Vagina (tissue), 2 donors: Measurements from ENCODE around the gene RPAP3.

Experiments used
- CTCF ChIP-seq, 3 experiments: fragments of 450-650 bp in 2 of 3; fragments of 200-600 bp in 1 of 3; sonication (generic) in 1 of 3; IDR thresholded peaks; one replicate each; pipeline ENCODE4 v1.5.1; 2017 to 2019; ENCODE audit warnings: antibody characterized with exemption in 3 of 3, mild to moderate bottlenecking in 2 of 3, moderate library complexity in 2 of 3
- POLR2A ChIP-seq, 2 donors: fragments of 450-650 bp; IDR thresholded peaks; one replicate each; pipeline ENCODE4 v1.6.1; 2017; ENCODE audit warnings: antibody characterized with exemption in 2 of 2, mild to moderate bottlenecking in 2 of 2, moderate library complexity in 2 of 2

- TF ChIP-seq CTCF (IDR thresholded peaks at IDR 0.05) (no peak), POLR2A (IDR thresholded peaks at IDR 0.05) (no peak)
Measured at GRCh38 chr12:47611906-47612305, 93.9 kb downstream of the RPAP3 start.
